Measurements from ENCODE around the gene PROC.

- TF ChIP-seq CTCF (IDR thresholded peaks at IDR 0.05; ENCODE audit: borderline replicate concordance, extremely low read depth, low read length, poor library complexity, severe bottlenecking), result no peak
- no peak for TF ChIP-seq EZH2 (IDR thresholded peaks at IDR 0.05; ENCODE audit: borderline replicate concordance, low read depth, low read length, severe bottlenecking)
Observed at GRCh38 chr2:127400533-127400896, 17.7 kb upstream of the PROC start.

All from DND-41 (cell line).